Osteocyte (in vitro differentiated cells): ENCODE data around the gene LGALS8. TPM values are rescaled to one million over a fixed set of nuclear protein-coding genes. Genes with fewer than 3 reads are reported as not detected.
A peak's percentile ranks its signal among the peaks of the same experiment; 100 is the strongest.

Experiments used
- DNase-seq: peaks from one replicate; pipeline ENCODE4 v3.0.0; 2021; ENCODE audit warnings: mixed read lengths; ENCODE audit not compliant: unreplicated experiment; ENCODE audit errors: extremely low spot score
- H3K27ac Mint-ChIP-seq: one replicate; pipeline ENCODE4 v1.8.0; 2021; ENCODE audit warnings: mild to moderate bottlenecking, mixed read lengths; ENCODE audit not compliant: unreplicated experiment
- H3K27me3 Mint-ChIP-seq: one replicate; pipeline ENCODE4 v1.8.0; 2021; ENCODE audit warnings: mixed read lengths; ENCODE audit not compliant: unreplicated experiment
- H3K36me3 Mint-ChIP-seq: one replicate; pipeline ENCODE4 v1.8.0; 2021; ENCODE audit warnings: mixed read lengths; ENCODE audit not compliant: unreplicated experiment
- H3K4me1 Mint-ChIP-seq: one replicate; pipeline ENCODE4 v1.8.0; 2021; ENCODE audit warnings: mixed read lengths; ENCODE audit not compliant: unreplicated experiment
- H3K4me3 Mint-ChIP-seq: one replicate; pipeline ENCODE4 v1.8.0; 2021; ENCODE audit warnings: mild to moderate bottlenecking, moderate library complexity, mixed read lengths; ENCODE audit not compliant: unreplicated experiment
- H3K9me3 Mint-ChIP-seq: one replicate; pipeline ENCODE4 v1.8.0; 2021; ENCODE audit warnings: mixed read lengths; ENCODE audit not compliant: unreplicated experiment
- CTCF ChIP-seq: fragments of 200-600 bp; sonication (generic); IDR thresholded peaks from 2 replicates; pipeline ENCODE4 v1.5.0; 2021; ENCODE audit warnings: antibody characterized with exemption, mild to moderate bottlenecking, moderate library complexity
- total RNA-seq: library from RNA; stranded (reverse); gene quantifications from 2 replicates; pipeline ENCODE4 v1.2.1, GENCODE V29; 2021

The LGALS8 gene
- total RNA-seq, 1 donor from 2014 or later = 32.4 TPM

- H3K4me1 Mint-ChIP-seq = peaks cover 3% of the 10 kb centered on the region
- H3K9me3 Mint-ChIP-seq = no peaks in the 10 kb centered on the region
- peaks cover 7% of the 10 kb centered on the region for H3K27me3 Mint-ChIP-seq
- no peak overlapping the region for H3K4me3 Mint-ChIP-seq
- no peaks in the 10 kb centered on the region for H3K36me3 Mint-ChIP-seq
- DNase-seq = no peak
- TF ChIP-seq CTCF = peak; percentile 69
- H3K27ac Mint-ChIP-seq = no peak overlapping the region
These were observed 33.9 kb upstream of the LGALS8 start for GRCh38 chr1:236489710-236490377.

- Mint-ChIP-seq H3K27ac (no peak overlapping the region), H3K36me3 (no peaks in the 10 kb centered on the region), H3K4me1 (peaks cover 4% of the 10 kb centered on the region), H3K27me3 (peaks cover 8% of the 10 kb centered on the region), H3K4me3 (no peak overlapping the region), H3K9me3 (no peaks in the 10 kb centered on the region)
- DNase-seq = no peak
- TF ChIP-seq CTCF = no peak
These were observed 32.2 kb upstream of the LGALS8 start for GRCh38 chr1:236491469-236492136.

GRCh38 chr1:236492378-236492777 is 31.4 kb upstream of the LGALS8 start:
- no peak for TF ChIP-seq CTCF
- Mint-ChIP-seq H3K4me1 (peaks cover 4% of the 10 kb centered on the region), H3K4me3 (no peak overlapping the region), H3K27me3 (peaks cover 8% of the 10 kb centered on the region), H3K27ac (no peak overlapping the region), H3K36me3 (no peaks in the 10 kb centered on the region), H3K9me3 (no peaks in the 10 kb centered on the region)
- no peak for DNase-seq

GRCh38 chr1:236494082-236494481 is 29.7 kb upstream of the LGALS8 start:
- no peak overlapping the region for H3K27ac Mint-ChIP-seq
- H3K36me3 Mint-ChIP-seq = no peaks in the 10 kb centered on the region
- H3K4me3 Mint-ChIP-seq = no peak overlapping the region

More at GRCh38 chr1:236494082-236494481, 29.7 kb upstream of the LGALS8 start:
- TF ChIP-seq CTCF = no peak
- DNase-seq = no peak
- H3K4me1 Mint-ChIP-seq = peaks cover 4% of the 10 kb centered on the region
- no peaks in the 10 kb centered on the region for H3K9me3 Mint-ChIP-seq
- peaks cover 8% of the 10 kb centered on the region for H3K27me3 Mint-ChIP-seq
